ENCODE data around the gene PRKCH.

DNA sequence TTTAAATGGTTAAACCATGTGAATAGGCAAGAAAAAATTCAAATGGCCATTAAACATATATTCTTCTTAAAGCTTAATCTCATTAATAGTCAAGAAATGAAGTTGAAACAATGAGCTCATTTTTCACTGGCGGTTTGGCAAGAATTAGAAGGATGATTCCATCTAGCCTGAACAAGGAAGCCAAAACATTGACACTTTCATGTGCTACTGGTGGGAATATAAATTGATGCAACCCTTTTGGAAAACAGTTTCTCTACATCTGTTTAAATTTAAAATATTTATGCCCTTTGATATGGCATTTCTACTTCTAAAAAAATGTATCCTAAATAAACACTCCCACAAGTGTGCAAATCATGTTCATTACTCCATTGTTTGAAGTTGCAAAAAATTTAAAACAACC, 199.2 kb downstream of the PRKCH start:
- TF ChIP-seq NR3C1 (CRISPR knock-in tag; conservative IDR thresholded peaks at IDR 0.05; ENCODE audit: low read depth): no peak
- TF ChIP-seq, protein P1, sequence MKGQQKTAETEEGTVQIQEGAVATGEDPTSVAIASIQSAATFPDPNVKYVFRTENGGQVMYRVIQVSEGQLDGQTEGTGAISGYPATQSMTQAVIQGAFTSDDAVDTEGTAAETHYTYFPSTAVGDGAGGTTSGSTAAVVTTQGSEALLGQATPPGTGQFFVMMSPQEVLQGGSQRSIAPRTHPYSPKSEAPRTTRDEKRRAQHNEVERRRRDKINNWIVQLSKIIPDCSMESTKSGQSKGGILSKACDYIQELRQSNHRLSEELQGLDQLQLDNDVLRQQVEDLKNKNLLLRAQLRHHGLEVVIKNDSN (CRISPR knock-in tag; IDR thresholded peaks at IDR 0.05): no peak

Data from WTC11 (cell line).